ENCODE measurements around the gene NPFFR1. TPM values are rescaled to one million over a fixed set of nuclear protein-coding genes. Genes with fewer than 3 reads are reported as not detected.

The NPFFR1 gene
- total RNA-seq, 1 experiment from 2014 or later, result not detected

DNA sequence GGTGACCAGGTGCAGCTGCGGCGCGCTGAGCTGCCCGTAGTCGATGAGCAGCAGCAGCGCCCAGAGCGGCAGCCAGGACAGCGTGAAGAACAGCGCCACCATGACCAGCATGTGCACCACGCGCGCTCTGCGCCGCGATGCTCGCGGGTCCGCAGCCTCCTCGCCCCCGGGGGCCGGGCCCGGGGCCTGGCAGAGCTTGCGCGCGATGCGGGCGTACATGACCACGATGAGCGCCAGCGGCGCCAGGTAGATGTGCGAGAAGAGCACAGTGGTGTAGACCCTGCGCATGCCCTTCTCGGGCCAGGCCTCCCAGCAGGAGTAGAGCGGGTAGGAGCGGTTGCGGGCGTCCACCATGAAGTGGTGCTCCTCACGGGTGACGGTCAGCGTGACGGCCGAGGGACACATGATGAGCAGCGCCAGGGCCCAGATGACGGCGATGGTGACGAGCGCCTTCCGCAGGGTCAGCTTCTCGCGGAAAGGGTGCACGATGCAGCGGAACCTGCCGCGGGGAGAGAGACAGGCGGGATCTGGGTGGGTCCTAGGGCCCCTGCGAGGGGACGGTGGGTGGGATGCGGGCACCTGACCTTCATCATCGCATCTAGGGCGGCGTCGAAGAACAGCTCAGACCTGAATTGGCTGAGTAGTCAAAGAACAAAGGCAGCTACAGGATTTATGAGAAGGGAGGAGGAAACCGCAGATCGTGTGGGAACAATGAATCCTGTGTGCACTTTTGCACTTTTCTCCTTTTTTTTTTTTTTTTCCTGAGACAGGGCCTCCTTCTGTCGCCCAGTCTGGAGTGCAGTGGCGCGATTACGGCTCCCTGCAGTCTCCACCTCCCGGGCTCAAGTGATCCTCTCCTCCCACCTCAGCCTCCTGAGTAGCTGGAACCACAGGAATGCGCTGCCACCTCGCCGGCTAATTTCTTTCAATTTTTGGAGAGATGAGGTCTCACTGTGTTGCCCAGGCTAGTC is 28.2 kb downstream of the NPFFR1 start:
- Histone ChIP-seq H3K56ac (ENCODE audit: insufficient read length, low read depth, low read length) (no peak overlapping the region), H3K27me3 (ENCODE audit: insufficient read depth, low read length) (no peaks in the 10 kb centered on the region), H2BK5ac (ENCODE audit: insufficient read length, low read length) (no peak overlapping the region), H3K9me3 (ENCODE audit: control insufficient read depth, low read depth, low read length) (no peaks in the 10 kb centered on the region), H3K79me2 (ENCODE audit: insufficient read depth, low read length) (no peaks in the 10 kb centered on the region), H2AFZ (ENCODE audit: low read length) (no peak overlapping the region), H2BK12ac (ENCODE audit: insufficient read length, low read depth, low read length) (no peak overlapping the region), H4K20me1 (ENCODE audit: control insufficient read depth, insufficient read depth, insufficient read length) (no peaks in the 10 kb centered on the region), H3T11ph (ENCODE audit: low read length) (no peak overlapping the region), H3K18ac (ENCODE audit: insufficient read length, low read depth, low read length) (no peak overlapping the region), H3K23ac (ENCODE audit: insufficient read length, low read depth, low read length) (no peak overlapping the region), H3K4ac (ENCODE audit: low read depth, low read length) (no peak overlapping the region), H3K27ac (ENCODE audit: insufficient read length, low read depth, low read length) (no peak overlapping the region), H4K5ac (ENCODE audit: insufficient read length, low read depth, low read length) (no peak overlapping the region), H2BK20ac (ENCODE audit: low read depth, low read length, poor library complexity, severe bottlenecking) (no peak overlapping the region), H3K4me1 (ENCODE audit: insufficient read depth, low read length) (no peaks in the 10 kb centered on the region), H3K79me1 (ENCODE audit: insufficient read depth, low read depth, low read length, poor library complexity, severe bottlenecking) (no peaks in the 10 kb centered on the region), H2BK120ac (ENCODE audit: low read depth, low read length, poor library complexity, severe bottlenecking) (no peak overlapping the region), H2AK5ac (ENCODE audit: insufficient read length, low read length) (no peak overlapping the region), H3K14ac (ENCODE audit: insufficient read depth, low read length) (no peak overlapping the region), H2BK15ac (ENCODE audit: low read depth, low read length) (no peak overlapping the region), H4K8ac (replicated peaks; ENCODE audit: insufficient read length, low read depth, low read length) (no peak overlapping the region), H3K23me2 (ENCODE audit: insufficient read length, low read depth, low read length, poor library complexity, severe bottlenecking) (no peaks in the 10 kb centered on the region), H3K4me2 (ENCODE audit: insufficient read depth, insufficient read length, low read length) (no peak overlapping the region), H3K9ac (ENCODE audit: extremely low read depth, insufficient read length, low read length) (no peak overlapping the region), H4K91ac (ENCODE audit: insufficient read length, low read depth, low read length) (no peak overlapping the region)
- Mint-ChIP-seq H3K27ac (no peak overlapping the region; a peak in 1 of 7 replicates), H3K27me3 (ENCODE audit: low read depth) (peaks cover 2% of the 10 kb centered on the region), H3K9me3 (no peaks in the 10 kb centered on the region), H3K36me3 (ENCODE audit: insufficient read depth in 1 of 3, low read depth in 3 of 3) (no peaks in the 10 kb centered on the region), H3K4me3 (no peak overlapping the region; a peak in 1 of 5 replicates), H3K4me1 (peaks cover 6 to 9% of the 10 kb centered on the region in 2 experiments)
- peak; percentile 35 for DNase-seq
- WGBS (ENCODE audit: extremely low coverage, insufficient read length, low lambda C conversion rate), result no CpG with 5 or more reads among the region's 73 CpGs
- TF ChIP-seq, protein P1, sequence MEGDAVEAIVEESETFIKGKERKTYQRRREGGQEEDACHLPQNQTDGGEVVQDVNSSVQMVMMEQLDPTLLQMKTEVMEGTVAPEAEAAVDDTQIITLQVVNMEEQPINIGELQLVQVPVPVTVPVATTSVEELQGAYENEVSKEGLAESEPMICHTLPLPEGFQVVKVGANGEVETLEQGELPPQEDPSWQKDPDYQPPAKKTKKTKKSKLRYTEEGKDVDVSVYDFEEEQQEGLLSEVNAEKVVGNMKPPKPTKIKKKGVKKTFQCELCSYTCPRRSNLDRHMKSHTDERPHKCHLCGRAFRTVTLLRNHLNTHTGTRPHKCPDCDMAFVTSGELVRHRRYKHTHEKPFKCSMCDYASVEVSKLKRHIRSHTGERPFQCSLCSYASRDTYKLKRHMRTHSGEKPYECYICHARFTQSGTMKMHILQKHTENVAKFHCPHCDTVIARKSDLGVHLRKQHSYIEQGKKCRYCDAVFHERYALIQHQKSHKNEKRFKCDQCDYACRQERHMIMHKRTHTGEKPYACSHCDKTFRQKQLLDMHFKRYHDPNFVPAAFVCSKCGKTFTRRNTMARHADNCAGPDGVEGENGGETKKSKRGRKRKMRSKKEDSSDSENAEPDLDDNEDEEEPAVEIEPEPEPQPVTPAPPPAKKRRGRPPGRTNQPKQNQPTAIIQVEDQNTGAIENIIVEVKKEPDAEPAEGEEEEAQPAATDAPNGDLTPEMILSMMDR (conservative IDR thresholded peaks at IDR 0.05), result no peak
